Ishikawa (cell line): ENCODE results near the gene PRR5.

Experiments used
- RAD21 ChIP-seq: IDR thresholded peaks from 2 replicates; pipeline ENCODE4 v1.6.1; 2012; ENCODE audit warnings: low read depth
- TAF1 ChIP-seq: IDR thresholded peaks from 2 replicates; pipeline ENCODE4 v1.6.1; 2012; ENCODE audit warnings: low read depth, mild to moderate bottlenecking
- TCF12 ChIP-seq: IDR thresholded peaks from 2 replicates; pipeline ENCODE4 v1.6.1; 2012; ENCODE audit warnings: low read depth
- TF ChIP-seq, protein P1 (sequence below): IDR thresholded peaks from 2 replicates; pipeline ENCODE4 v1.6.1; 2012
- TF ChIP-seq, protein P2 (sequence below): IDR thresholded peaks from 2 replicates; pipeline ENCODE4 v1.6.1; 2012

DNA sequence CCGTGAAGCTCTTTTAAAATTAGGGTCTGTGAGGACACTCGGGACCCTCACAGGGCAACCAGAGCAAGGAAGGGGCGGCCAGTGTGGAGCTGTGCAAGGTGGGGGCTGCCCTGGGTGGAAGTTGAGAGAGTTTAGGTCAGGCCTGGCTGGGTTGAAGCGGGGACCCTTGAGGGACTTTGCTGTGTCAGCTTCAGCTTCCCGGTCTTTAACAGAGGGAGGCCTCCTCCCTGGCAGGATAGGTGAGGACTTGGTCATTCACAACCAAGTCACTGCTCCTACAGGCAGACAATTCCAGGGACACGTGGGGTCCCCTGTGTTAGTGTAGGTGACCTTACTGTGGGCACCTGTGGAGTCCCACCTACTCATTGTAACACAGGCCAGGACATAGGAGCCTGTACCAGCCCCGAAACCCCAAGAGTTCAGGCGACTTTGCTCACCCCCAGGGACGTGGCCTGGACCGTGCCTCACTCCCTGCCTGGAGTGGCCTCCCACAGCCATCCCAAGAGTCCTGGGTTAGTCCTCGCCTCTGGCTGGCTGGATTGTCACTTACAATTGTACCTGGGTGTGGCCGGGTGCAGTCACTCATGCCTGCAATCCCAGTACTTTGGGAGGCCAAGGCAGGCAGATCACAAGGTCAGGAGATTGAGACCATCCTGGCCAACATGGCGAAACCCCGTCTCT is 31.6 kb downstream of the PRR5 start:
- TF ChIP-seq TAF1 (no peak), RAD21 (no peak), TCF12 (no peak)
- TF ChIP-seq, protein P1, sequence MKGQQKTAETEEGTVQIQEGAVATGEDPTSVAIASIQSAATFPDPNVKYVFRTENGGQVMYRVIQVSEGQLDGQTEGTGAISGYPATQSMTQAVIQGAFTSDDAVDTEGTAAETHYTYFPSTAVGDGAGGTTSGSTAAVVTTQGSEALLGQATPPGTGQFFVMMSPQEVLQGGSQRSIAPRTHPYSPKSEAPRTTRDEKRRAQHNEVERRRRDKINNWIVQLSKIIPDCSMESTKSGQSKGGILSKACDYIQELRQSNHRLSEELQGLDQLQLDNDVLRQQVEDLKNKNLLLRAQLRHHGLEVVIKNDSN: no peak
- TF ChIP-seq, protein P2, sequence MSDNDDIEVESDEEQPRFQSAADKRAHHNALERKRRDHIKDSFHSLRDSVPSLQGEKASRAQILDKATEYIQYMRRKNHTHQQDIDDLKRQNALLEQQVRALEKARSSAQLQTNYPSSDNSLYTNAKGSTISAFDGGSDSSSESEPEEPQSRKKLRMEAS: no peak
